CD4-positive, alpha-beta T cell treated with Interleukin-17A for 1 hour (primary cell): ENCODE data around the gene TMEM151A.
A peak's percentile ranks its signal among the peaks of the same experiment; 100 is the strongest.

Experiments used
- DNase-seq: peaks from one replicate; pipeline ENCODE4 v3.0.0-alpha.2; 2020

The TMEM151A gene

GRCh38 chr11:66283461-66284105, 8.1 kb upstream of the TMEM151A start:
- DNase-seq: no peak

- no peak for DNase-seq
Measured at GRCh38 chr11:66284526-66285078, 7.1 kb upstream of the TMEM151A start.

- DNase-seq: no peak
Measured at GRCh38 chr11:66285250-66285947, 6.3 kb upstream of the TMEM151A start.

GRCh38 chr11:66286699-66287098, 5.0 kb upstream of the TMEM151A start:
- DNase-seq: no peak

GRCh38 chr11:66287211-66287888, 4.3 kb upstream of the TMEM151A start:
- DNase-seq: no peak

- DNase-seq: no peak
Measured at GRCh38 chr11:66287889-66288670, 3.6 kb upstream of the TMEM151A start.

- peak; percentile 100 for DNase-seq
Measured at GRCh38 chr11:66288671-66289547, 2.8 kb upstream of the TMEM151A start, which contains the start of gene YIF1A. Gene YIF1A (minus strand): TSS chr11:66289143. CDS start chr11:66288985, 158 bp downstream.

GRCh38 chr11:66289548-66290329, 2.0 kb upstream of the TMEM151A start:
- no peak for DNase-seq

- DNase-seq: no peak
Measured at GRCh38 chr11:66290330-66290621, 1.4 kb upstream of the TMEM151A start.

GRCh38 chr11:66291303-66291705, 390 bp upstream of the TMEM151A start:
- DNase-seq: no peak

- DNase-seq: no peak
Measured at GRCh38 chr11:66292543-66293332, 1.0 kb downstream of the TMEM151A start.

GRCh38 chr11:66293352-66293751, 1.7 kb downstream of the TMEM151A start:
- DNase-seq: no peak

- no peak for DNase-seq
Measured at GRCh38 chr11:66293777-66294625, 2.3 kb downstream of the TMEM151A start.

- no peak for DNase-seq
Measured at GRCh38 chr11:66294626-66295620, 3.2 kb downstream of the TMEM151A start.

- DNase-seq: no peak
Measured at GRCh38 chr11:66297610-66298009, 5.9 kb downstream of the TMEM151A start.

GRCh38 chr11:66299186-66299585, 7.5 kb downstream of the TMEM151A start:
- DNase-seq: no peak

GRCh38 chr11:66302656-66303055, 11.0 kb downstream of the TMEM151A start:
- no peak for DNase-seq

- DNase-seq: no peak
Measured at GRCh38 chr11:66309475-66309874, 17.8 kb downstream of the TMEM151A start.
